T follicular helper cell (primary cell): ENCODE data around the gene CPNE2.
"Not testable (repeated sequence)": the region's sequence is repeated elsewhere in the genome, so short reads cannot be mapped to it uniquely, and the experiment has no call there.

Experiments
- DNase-seq: peaks from one replicate; pipeline ENCODE4 v3.0.0-alpha.2; 2020; ENCODE audit warnings: low read depth
- total RNA-seq, 2 experiments: gene quantifications; one replicate each; lab custom pipeline; 2026; lab: John Stamatoyannopoulos, UW

The CPNE2 gene
- 1.9 to 2.0 reads per million in 2 experiments for total RNA-seq

GRCh38 chr16:57091975-57092785, at the start of gene CPNE2:
Gene CPNE2, plus strand, starts transcription at chr16:57092583. Its CDS starts 18,160 bp downstream, at chr16:57110743.
- no peak for DNase-seq

GRCh38 chr16:57043248-57043647, 49.1 kb upstream of the CPNE2 start:
- no peak for DNase-seq

GRCh38 chr16:57044931-57045693, 47.3 kb upstream of the CPNE2 start:
- no peak for DNase-seq

GRCh38 chr16:57045694-57046381, 46.5 kb upstream of the CPNE2 start:
- peak; percentile 20 for DNase-seq

GRCh38 chr16:57048095-57048494, 44.3 kb upstream of the CPNE2 start:
- no peak for DNase-seq

- DNase-seq = no peak
Measured at GRCh38 chr16:57049678-57050077, 42.7 kb upstream of the CPNE2 start.

GRCh38 chr16:57051696-57052228, 40.6 kb upstream of the CPNE2 start:
- no peak for DNase-seq

GRCh38 chr16:57053206-57053605, 39.2 kb upstream of the CPNE2 start:
- DNase-seq = no peak

- no peak for DNase-seq
Measured at GRCh38 chr16:57054338-57054737, 38.0 kb upstream of the CPNE2 start.

GRCh38 chr16:57054771-57055170, 37.6 kb upstream of the CPNE2 start:
- DNase-seq = no peak

- no peak for DNase-seq
Measured at GRCh38 chr16:57055671-57056070, 36.7 kb upstream of the CPNE2 start.

GRCh38 chr16:57058291-57058861, 34.0 kb upstream of the CPNE2 start:
- no peak for DNase-seq

GRCh38 chr16:57060323-57061083, 31.9 kb upstream of the CPNE2 start:
- DNase-seq = no peak

GRCh38 chr16:57061084-57061905, 31.1 kb upstream of the CPNE2 start:
- DNase-seq = no peak

GRCh38 chr16:57062329-57062728, 30.1 kb upstream of the CPNE2 start:
- no peak for DNase-seq

GRCh38 chr16:57063189-57063588, 29.2 kb upstream of the CPNE2 start:
- DNase-seq = not testable (repeated sequence)

GRCh38 chr16:57064995-57065394, 27.4 kb upstream of the CPNE2 start:
- no peak for DNase-seq

- no peak for DNase-seq
Measured at GRCh38 chr16:57066625-57067024, 25.8 kb upstream of the CPNE2 start.

- no peak for DNase-seq
Measured at GRCh38 chr16:57067347-57067746, 25.0 kb upstream of the CPNE2 start.

- DNase-seq = no peak
Measured at GRCh38 chr16:57069053-57069452, 23.3 kb upstream of the CPNE2 start.
